IPS-11a (cell line): ENCODE measurements around the gene PTGDS.
A peak's percentile ranks its signal among the peaks of the same experiment; 100 is the strongest.
"Not testable (repeated sequence)": the region's sequence is repeated elsewhere in the genome, so short reads cannot be mapped to it uniquely, and the experiment has no call there.

Source experiments
- H3K4me3 ChIP-seq: one replicate; pipeline ENCODE4 v1.5.1; 2013; ENCODE audit warnings: low read depth, low read length, control low read depth

PTGDS gene

DNA sequence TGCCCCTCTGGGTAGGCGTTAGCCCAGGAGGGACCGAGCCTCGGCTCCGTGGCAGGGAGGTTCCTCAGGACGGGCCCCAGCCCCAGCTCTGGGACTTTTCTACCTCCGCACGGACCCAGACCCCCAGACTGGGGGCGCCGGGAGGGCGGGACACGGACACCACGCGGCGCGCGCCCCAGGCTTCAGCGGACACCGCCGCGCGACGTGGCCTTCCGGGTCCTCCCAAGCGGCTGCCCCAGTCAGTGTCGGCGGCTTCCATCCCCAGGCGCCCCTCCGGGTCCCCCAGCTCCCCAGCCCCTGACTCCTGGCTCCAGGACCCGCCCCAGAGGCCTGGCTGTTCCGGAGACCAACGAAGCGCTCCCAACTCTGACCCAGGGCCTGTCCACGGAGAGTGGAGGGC is 8.5 kb downstream of the PTGDS start:
- H3K4me3 ChIP-seq: no peak overlapping the region

DNA sequence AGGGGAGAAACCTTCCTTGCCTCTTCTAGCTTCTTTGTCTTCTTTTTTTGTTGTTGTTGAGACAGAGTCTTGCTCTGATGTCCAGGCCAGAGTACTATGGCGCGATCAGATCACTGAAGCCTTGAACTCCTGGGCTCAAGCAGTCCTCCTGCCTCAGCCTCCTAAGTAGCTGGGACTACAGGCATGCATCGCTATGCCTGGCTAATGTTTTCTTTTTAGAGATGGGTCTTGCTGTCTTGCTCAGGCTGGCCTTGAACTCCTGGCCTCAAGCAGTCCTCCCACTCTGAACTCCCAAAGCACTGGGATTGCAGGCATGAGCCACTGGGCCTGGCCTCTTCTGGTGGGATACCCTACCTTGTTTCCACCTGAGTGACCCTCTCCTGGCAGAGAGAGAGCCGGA is 11.6 kb downstream of the PTGDS start:
- H3K4me3 ChIP-seq: no peak overlapping the region

- no peak overlapping the region for H3K4me3 ChIP-seq
Measured at GRCh38 chr9:136990242-136990911, 13.1 kb downstream of the PTGDS start.

GRCh38 chr9:136991993-136992818 is 14.9 kb downstream of the PTGDS start, which contains the start of gene PAXX:
Gene PAXX, plus strand, starts transcription at chr9:136992422. Its CDS starts 22 bp downstream, at chr9:136992444.
- peak within 1 kb of the TSS; percentile 69 for H3K4me3 ChIP-seq

DNA sequence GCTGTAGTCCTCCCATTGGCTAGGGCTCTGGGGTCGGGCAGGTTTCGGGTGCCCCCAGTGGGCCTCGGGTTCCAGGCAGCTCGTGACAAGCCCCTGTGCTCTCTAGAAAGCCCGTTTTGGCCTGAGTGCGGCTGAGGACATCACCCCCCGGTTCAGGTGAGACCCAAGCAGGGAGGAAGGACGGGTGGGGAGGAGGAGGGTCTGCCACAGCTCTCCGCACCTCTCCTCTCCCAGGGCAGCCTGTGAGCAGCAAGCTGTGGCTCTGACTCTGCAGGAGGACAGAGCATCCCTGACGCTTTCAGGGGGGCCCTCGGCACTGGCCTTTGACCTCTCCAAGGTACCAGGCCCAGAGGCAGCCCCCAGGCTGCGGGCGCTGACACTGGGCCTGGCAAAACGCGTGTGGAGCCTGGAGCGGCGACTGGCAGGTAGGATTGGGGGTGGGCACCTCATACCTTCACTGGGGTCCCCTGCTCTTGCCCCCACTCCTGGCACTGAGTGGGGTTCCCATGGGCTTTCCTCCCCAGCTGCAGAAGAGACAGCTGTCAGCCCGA is 15.6 kb downstream of the PTGDS start:
- H3K4me3 ChIP-seq: peak overlapping the region; percentile 69

DNA sequence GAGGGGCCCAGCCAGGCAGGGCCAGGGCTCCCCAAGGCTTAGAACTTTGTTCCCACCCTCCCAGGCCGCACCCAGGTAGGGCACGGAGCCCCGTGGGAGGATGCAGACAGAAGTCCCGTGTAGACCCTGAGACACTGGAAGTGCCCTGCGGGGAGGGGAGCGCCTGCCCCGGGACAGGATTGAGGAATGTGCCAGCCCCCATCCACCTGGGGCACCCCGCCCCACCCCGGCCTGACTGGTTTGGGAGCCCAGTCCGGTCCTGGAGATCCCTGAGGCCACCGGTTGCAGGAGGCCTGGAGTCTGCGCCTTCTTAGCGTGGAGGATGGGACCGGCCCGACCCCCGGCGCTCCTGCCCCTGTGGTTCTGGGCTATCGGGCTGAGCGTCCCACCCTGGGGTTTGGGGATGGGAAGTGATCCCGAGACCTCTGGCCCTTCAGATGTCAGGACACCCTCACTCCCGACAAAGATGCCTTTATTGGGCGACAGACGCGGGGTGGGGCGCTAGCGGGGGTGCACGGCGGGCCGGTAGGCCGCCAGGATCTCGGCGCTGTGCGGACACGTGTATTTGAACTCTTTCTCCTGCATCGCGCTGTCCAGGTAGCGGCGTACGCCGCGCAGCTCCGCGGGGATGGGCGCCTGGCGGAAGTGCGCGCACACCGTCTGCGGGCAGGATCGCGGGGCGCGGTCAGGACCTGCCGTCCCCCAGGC is 17.0 kb downstream of the PTGDS start:
- H3K4me3 ChIP-seq: no peak overlapping the region

- no peak overlapping the region for H3K4me3 ChIP-seq
Measured at GRCh38 chr9:136994888-136995230, 17.6 kb downstream of the PTGDS start.

DNA sequence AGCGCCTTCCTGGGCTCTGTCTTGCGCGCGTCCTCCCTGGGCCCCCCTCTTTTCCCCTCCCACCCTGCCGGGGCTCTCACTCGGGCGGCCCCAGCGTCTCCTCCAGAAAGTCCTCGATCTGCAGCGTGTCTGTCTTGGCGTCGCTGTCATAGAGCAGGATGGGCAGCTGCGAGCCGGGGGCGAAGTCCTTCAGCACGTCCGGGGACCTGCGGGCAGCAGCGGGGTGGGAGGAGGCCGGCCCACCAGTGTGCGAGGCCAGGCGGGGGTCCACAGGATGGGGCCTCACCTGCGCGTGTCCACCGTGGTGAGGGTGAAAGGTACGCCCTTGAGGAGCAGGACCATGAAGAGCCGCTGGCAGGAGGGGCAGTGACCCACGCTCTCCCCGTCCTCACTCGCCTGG is 18.1 kb downstream of the PTGDS start:
- H3K4me3 ChIP-seq: no peak overlapping the region

DNA sequence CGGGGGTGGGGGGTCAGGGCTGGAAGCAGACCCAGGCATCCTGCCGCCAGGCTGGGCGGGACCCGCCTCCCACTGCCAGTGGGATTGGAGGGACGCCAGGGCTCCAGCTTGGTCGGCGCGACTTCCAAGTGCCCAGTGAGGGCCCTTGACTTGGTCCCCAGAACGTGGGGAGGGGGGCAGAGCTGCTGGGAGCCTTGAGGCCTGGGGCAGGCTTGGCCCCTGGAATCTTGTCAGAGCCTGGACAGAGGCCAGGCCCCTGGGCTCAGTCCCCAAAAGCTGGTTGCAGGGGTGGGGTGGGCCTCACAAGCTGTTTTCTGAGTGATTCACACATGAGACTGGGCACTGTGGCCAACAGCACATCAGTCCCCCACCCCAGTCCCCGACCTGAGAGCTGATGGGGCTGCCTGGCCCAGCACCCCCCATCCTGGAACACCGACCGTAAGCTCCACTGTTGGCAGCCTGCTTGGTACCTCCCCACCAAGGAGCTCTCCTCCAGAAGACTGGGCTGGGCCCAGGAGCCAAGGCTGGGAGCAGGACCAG is 18.5 kb downstream of the PTGDS start:
- no peak overlapping the region for H3K4me3 ChIP-seq

- H3K4me3 ChIP-seq: no peak within 1 kb of the TSS
Measured at GRCh38 chr9:136996361-136997292, 19.3 kb downstream of the PTGDS start, which contains the start of gene CLIC3. Gene CLIC3, minus strand, starts transcription at chr9:136996568. Its CDS starts 25 bp downstream, at chr9:136996543.

DNA sequence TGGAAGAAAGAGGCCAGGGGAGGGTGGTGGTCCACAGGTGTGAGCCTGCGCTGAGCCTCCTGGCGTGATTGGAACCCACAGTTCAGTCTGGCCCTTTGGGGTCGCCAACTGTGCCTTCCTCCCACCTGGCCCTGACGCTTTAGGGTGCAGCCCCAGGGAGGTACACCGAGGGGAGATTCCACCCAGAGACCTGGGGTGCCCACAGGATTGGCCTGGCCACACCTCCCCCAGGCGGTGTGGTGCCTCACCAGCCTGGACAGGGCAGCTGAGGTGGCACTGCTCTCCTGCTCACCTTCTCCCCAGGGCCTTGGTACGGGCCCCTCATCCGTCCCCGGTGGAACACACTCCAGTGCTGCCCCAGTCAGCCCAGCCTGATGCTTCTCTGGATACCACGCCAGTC is 20.1 kb downstream of the PTGDS start:
- no peak overlapping the region for H3K4me3 ChIP-seq

- H3K4me3 ChIP-seq: no peak overlapping the region
Measured at GRCh38 chr9:136997830-136998234, 20.5 kb downstream of the PTGDS start.

DNA sequence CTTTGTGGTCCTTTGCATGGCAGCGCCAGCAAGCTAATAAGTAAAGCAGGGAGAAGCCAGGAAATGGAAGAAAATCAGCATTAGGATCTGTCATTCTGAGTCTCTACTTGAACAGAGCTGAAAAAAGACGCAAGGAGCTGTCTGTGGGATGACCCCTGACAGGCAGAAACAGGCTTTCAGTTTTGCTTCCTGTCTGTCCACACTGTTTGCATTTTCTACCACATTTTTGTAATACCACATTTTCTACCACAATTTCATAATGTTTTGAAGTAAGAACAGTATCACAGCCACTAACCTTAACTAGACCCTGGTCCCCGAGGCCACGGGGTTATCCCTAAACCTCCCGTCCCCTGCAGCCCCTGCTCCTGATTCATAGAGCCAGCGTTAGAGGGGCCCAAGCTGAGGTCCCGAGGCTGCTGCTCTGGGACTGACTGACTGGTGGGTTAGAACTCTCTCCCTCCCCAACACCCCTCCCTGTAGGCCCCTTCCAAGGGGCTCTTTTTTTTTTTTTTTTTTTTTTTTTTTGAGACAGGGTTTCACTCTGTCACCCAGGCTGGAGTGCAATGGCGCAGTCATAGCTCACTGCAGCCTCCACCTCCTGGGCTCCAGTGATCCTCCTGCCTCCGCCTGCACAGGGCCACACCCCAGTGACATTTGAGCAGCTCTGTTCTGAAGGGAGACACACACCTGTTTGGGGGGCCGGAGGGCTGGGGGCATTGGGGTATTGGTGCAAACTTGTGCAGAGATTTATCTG is 23.1 kb downstream of the PTGDS start:
- no peak overlapping the region for H3K4me3 ChIP-seq

GRCh38 chr9:137001857-137002645 is 24.7 kb downstream of the PTGDS start:
- no peak overlapping the region for H3K4me3 ChIP-seq

DNA sequence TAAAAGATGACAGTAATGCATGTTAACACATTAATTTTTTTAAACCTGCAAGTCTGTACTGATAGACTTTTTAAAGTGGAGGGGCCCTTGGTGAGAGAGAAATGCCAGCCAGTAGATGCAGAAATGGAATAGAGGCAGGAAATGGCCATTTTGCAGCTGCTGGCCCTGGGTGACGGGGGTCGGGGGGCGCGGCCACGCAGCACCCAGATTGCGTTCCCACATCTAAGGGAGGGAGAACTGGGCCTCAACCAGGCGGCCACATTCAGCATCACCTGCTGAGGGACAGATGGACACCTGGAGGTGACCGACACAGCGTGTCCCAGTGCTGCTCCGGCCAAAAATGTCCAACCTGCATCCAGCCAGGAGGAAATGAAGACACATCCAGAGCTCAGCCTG is 25.3 kb downstream of the PTGDS start:
- H3K4me3 ChIP-seq: no peak overlapping the region

DNA sequence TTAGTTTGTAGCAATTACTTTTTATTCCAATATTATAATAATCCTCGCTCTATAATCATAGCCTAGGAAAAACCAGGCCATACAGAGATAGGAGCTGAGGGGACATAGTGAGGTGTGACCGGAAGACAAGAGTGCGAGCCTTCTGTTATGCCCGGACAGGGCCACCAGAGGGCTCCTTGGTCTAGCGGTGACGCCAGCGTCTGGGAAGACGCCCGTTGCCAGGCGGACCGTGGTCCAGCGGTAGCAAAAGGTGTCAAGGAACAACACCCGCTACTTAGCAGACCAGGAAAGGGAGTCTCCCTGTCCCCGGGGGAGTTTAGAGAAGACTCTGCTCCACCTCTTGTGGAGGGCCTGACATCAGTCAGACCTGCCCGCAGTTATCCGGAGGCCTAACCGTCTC is 27.0 kb downstream of the PTGDS start:
- H3K4me3 ChIP-seq: not testable (repeated sequence)

- no peak overlapping the region for H3K4me3 ChIP-seq
Measured at GRCh38 chr9:137006116-137007003, 29.1 kb downstream of the PTGDS start.
